Stimulated activated CD4-positive, alpha-beta T cell treated with anti-CD3 and anti-CD28 coated beads, Interleukin-4, amount 100 ng/mL, for 1 hour (primary cell): Measurements from ENCODE around the gene CENPM.
"Not testable (repeated sequence)": the region's sequence is repeated elsewhere in the genome, so short reads cannot be mapped to it uniquely, and the experiment has no call there.

Source experiments
- DNase-seq: peaks from one replicate; pipeline ENCODE4 v3.0.0-alpha.2; 2020

The CENPM gene

DNA sequence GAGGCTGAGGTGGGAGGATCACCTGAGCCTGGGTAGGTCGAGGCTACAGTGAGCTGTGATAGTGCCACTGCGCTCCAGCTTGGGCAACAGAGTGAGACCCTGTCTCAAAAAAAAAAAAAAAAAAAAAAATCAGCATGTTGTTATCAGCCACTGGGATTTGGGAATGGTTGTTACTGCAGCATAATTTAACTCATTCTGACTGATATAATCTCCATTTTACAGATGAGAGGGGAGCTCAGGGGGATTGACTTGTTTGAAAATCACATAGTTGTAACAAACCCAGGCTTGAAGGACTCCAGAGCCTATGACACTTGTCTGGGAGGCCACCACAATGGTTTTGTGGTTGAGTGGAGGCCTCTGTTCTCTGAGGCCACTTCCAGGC lies 19.3 kb upstream of the CENPM start:
- DNase-seq, result no peak

DNA sequence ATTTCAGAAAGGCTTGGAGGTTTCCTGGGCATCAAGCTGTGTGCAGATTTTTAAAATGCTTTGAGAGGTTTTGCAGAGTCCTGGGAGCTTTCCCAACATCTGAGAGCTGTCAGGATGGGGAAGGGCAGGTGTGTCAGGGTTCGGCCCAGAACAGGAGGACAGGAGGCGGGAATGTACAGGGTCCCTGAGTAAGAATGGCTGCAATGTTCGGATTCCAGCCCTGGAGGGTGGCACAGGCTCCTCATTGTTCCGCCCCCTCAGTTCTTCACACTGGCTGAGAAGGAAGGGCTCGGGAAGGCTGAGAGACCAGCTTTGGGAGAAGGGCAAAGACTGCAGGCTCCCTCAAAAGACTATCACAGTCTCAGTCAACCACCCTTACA lies 17.1 kb upstream of the CENPM start:
- no peak for DNase-seq

- no peak for DNase-seq
Measured at GRCh38 chr22:41963453-41964111, 16.6 kb upstream of the CENPM start.

DNA sequence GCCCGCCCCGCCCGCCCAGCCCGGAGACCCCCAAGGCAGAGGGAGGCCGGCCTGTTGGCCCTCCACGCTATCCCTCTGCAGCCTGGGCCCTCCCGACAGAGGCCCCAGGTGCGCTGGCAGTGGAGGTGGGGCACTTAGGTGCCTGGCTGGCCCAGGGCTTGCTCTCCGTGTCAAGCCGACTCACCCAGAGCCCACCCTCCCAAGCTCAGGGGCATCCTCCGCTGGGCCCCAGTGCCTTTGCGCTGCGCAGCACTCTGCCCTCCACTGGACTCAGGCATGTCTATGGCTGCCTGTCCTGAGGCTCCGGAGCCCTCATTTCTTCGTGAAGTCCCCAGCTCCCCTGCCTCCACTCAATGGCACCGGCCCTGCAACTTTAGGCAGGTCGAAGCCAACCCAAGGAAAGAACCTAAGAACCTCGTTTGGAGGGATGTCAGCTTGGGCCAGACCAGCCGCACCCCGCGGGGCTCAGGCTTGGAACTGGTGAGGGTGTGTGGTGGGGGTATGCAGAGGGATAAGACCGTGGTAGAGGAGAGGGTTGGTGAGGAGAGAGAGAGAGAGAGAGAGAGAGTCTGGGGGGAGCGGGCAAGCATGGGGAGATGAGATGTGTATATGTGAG lies 11.1 kb upstream of the CENPM start:
- no peak for DNase-seq

- DNase-seq, result no peak
Measured at GRCh38 chr22:41952713-41953112, 5.8 kb upstream of the CENPM start.

GRCh38 chr22:41951898-41952474 lies 5.0 kb upstream of the CENPM start, which contains the start of gene SMIM45:
SMIM45 (plus strand) TSS chr22:41952150.
- DNase-seq, result no peak

DNA sequence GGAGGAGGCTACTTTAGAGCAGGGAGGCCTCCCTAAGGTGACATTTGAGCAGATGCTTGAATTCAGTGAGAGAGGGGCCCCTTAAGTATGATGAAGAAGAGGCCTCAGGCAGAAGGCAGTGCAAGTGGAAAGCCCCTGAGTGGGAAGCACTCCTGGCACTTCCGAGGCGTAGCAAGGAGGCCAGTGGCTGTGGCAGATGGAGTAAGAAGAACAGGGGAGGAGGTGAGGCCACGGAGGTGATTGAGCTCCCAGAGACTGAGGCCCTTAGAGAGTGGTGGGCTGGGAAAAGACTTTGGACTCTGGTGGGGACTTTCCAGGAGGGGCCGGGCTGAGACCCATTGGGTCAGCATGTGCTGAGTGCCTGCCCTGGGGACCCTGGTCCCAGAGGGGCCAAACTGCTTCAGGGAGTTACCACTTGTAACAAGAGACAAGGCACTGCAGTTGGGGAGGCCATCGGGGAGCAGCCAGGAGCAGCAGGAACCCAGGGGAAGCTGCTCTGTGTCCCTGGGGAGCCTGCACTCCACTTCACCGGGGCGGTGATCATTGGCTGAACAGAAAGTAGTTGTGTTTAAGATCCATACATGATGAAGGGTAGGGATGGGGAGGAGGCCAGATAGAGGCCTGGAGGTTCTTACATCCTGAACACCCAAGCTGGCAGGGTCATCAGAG lies 2.5 kb upstream of the CENPM start:
- DNase-seq, result no peak

DNA sequence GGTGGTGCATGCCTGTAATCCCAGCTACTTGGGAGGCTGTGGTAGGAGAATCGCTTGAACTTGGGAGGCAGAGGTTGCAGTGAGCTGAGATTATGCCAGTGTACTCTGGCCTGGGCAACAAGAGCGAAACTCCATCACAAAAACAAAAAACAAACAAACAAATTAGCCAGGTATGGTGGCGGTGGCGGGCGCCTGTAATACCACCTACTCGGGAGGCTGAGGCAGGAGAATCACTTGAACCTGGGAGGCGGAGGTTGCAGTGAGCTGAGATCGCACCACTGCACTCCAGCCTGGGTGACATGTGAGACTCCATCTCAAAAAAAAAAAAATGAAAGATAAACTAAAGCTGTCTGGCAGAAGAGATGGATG lies 2.0 kb upstream of the CENPM start:
- not testable (repeated sequence) for DNase-seq

- DNase-seq, result no peak
Measured at GRCh38 chr22:41948142-41948541, 1.2 kb upstream of the CENPM start.

GRCh38 chr22:41947424-41948080 lies 600 bp upstream of the CENPM start:
- DNase-seq, result no peak

DNA sequence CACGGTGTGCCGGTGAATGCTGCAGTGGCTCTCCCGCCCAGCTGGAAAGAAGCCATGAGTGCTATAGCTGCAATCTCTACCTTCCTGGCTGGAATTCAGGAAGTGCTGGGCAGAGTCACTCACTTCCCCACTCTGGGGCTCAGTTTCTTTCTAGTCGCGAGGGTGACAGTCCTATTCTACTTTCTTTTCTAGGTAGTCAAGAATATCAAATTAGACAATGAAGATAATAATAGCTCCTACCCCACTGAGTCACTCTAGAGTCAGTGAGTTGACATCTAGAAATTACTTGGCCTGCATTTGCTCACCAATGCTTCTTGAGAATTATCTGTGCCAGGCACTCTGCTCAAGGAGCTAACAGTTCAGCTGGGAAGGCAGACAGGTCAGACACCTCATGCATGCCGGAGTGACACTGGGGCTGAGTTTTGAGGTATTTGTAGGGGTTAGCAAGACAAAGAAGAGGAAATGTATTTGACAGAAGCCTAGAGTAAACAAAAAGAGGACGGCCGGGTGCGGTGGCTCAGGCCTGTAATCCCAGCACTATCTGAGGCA lies 3.2 kb downstream of the CENPM start:
- DNase-seq, result no peak

DNA sequence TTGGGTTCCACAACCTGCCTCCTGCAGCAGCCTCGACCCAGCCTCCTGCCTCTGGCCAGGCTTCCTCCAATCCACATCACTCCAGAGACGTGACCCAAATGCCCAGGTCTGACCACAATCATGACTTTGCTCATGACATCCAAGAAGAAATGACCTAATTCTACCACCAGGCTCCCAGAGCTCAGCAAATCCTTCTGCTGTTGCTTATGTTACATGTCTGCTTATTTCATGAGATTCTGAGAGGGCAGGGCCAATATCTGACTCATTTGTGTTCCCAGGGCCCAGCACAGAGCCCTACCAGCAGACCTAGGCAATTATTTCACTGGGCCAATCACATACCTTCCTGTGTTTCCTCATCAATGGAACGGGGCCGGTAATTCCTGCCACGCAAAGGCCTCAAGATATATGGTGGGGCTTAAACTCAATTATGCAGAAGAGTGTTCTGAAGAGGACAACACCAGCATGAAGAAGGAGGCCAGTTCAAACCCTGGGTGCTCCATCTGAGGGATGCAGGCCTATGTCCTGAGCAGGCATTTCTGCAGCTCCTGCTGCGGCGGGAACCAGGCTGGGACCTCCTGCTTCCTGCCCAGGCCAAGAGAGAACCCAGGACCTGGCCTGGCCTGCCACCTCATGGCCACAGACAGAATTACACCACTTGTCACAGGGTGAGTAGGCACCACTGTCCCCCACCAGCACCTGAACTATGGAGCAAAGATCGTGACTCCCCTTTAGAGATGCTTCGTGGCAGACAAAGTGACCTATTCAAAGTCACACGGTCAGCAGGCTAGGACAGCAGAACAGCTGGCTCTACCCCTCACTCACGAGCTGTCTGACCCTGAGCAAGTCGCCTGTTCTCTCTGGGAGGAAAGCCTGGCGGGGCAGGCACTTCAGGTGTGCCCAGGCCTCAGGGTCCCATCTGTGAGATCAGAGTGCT lies 5.9 kb downstream of the CENPM start:
- DNase-seq, result peak; percentile 85

DNA sequence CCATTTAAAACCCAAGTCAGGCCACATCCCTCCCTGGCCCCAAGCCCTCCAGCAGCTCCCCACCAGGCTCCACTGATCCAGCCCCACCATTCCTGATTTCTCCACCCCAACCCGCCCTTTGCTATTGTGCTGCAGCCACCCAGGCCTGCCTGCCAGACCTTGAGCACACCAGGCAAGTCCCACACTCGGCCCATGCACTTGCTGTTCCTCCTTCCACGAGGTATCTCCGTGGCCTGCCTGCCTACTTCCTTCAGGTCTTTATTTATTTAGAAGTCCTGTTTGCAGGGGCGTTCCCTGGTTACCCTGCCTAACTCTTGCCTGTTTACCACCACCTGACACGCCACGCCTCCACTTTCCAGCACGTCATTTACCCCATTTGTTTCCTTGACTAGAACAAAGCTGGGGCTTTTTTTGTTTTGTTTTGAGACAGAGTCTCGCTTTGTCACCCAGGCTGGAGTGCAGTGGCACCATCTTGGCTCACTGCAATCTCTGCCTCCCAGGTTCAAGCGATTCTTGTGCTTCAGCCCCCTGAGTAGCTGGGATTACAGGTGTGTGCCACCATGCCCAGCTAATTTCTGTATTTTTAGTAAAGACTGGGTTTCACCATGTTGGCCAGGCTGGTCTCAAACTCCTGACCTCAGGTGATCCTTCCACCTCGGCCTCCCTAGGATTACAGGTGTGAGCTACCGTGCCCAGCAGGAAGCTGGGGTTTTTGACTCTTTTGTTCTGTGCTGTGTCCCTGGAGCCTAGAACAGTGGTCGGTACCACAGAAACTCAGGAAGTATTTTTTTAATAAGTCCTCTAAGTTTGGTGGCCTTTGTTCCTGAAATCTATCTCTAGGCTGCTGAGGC lies 6.7 kb downstream of the CENPM start:
- peak; percentile 89 for DNase-seq

DNA sequence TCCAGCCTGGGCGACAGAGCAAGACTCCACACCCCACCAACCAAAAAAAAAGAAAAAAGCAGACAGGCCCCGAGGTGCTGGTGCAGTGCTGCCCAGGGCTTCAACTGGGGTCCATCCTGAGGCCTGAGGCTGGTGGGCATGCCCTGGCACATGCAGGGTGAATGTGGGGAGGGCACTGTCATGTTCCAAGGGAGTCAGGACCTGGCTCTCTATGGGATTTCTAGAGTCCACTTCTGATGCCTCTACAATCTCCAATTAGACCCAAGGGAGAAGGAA lies 10.1 kb downstream of the CENPM start:
- DNase-seq, result no peak

GRCh38 chr22:41935509-41935908 lies 11.4 kb downstream of the CENPM start:
- no peak for DNase-seq

- DNase-seq, result no peak
Measured at GRCh38 chr22:41935015-41935351, 12.0 kb downstream of the CENPM start.

DNA sequence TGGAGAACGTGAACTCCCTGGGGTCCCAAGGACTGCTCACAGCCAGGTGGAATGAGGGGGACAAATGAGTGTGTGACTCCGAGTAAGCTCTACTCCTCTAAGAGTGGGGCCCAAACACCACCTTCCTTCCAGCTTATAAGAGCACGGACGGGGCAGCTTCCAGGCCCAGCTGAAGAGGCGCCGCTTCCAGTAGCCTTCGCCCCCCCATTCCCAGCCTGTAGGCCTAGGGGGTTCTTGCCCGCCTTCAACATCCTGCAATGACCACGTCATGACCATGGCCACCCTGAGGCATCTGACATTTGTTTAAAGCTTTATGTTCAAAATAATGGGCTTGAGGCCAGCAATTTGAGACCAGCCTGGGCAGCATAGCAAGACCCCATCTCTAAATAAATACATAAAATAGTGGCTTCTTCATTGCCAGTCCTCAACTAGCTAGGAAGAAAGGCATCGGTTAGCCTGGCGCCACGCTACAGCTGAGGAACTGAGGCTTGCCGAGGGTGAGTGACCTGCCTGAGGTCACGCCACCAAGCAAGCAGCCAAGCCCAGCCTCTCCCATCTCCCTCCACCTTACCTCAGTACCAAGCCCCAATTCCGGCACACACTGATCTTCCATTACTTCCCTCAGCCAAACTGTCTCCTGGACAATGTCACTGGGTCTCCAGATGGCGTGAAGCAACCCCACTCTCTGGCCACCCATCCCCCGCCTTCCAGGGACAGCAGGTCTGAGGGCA lies 12.5 kb downstream of the CENPM start:
- no peak for DNase-seq

DNA sequence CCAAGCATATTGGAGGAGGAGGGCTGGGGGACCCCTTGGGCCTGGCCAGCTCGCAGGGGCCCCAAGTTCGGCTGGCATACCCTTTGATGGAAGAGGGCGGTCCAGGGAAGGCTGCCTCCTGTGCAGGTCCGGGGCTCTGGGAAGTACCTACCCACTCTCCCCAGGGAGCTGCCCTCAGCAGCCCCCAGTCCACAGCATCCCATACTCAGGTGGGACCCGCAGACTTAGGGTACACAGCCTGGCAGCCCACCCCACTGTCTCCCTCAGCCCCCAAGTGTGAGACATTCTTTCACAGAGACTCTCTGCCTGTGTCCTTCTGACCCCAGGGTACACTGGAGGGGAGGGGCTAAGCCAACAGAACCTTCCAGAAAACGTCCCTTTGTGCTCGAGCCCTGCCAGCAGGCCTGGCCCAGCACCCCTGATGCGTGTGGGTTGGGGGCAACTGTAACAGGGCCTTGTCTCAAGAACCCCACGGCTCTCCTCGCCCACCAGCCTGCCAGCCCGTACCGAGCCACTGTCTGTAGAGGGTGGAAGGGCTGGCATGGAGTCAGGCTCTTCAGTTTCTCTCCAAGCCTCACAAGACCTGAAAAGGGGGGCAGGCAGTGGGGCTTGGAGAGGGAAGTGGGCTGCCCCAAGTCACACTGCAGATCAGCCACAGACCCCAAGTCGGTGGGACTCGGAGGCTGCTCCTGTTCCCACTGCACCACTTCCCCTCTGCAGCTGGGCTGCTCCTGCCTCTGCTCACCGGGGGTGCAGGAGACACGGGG lies 13.4 kb downstream of the CENPM start:
- no peak for DNase-seq

DNA sequence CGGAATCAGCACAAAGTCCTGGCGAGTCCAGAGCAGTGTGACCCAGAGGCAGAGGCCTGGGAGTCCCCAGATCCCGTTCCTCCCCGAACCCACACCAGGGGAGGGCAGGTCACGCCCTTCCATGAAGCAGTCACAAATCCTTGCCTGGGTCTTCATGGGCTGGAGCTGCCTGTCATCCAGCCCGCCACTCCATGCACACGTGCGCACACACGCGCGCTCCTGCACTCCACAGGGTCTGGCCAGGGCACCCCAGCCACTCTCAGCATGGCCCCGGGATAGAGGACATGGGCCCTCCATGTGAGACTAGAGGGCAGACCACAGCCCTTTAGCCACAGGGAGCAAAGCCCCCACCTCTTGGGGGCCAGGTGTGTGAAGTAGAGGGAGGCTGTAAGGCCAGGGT lies 14.6 kb downstream of the CENPM start:
- DNase-seq, result no peak

DNA sequence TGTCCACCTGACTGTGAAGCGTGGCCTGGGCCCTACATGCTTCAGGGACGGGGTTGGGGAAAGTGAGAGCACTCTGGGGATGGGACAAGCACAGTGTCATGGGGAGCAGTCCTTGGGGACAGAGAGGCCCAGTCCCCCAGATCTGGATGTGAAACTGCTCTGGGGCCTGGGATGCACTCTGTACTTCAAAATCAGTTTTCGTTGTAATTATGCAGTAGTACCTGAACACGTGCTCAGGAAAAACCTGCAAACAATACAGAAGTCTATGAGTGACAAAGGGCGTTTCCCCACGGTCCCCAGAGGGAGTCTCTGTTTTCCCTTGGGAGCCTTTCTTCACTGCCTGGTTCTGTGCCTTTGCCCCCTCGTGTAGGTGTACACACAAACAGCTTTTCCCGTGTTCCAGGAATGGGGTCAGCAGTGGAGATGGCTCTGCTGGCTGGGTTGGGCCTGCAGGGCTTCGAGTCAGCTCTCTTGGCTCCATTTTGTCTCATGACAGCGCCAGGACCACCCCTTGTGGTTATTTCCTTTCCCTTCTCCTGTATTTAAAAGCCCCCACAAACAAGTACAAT lies 15.2 kb downstream of the CENPM start:
- no peak for DNase-seq
